HEK293 (cell line): ENCODE measurements around the gene AKAIN1.

Source experiments
- CTCF ChIP-seq: fragments of 450-650 bp; formaldehyde crosslinking; IDR thresholded peaks from 2 replicates; pipeline ENCODE4 v1.5.1; 2016; ENCODE audit warnings: missing biosample characterization, missing genetic modification characterization
- FEZF1 ChIP-seq: fragments of 450-650 bp; formaldehyde crosslinking; IDR thresholded peaks from 2 replicates; pipeline ENCODE4 v1.5.1; 2016; ENCODE audit warnings: missing biosample characterization, missing genetic modification characterization
- TRIM28 ChIP-seq: IDR thresholded peaks from 2 replicates; pipeline ENCODE4 v1.6.1; 2011; ENCODE audit warnings: low read length, control low read depth, borderline replicate concordance
- ZBTB26 ChIP-seq: fragments of 450-650 bp; formaldehyde crosslinking; optimal IDR thresholded peaks from 2 replicates; pipeline ENCODE3; 2016; ENCODE audit warnings: missing biosample characterization, mild to moderate bottlenecking, missing genetic modification characterization
- ZFP69B ChIP-seq: fragments of 450-650 bp; formaldehyde crosslinking; IDR thresholded peaks from 2 replicates; pipeline ENCODE4 v1.5.1; 2016; ENCODE audit warnings: missing biosample characterization, missing genetic modification characterization
- ZNF132 ChIP-seq: fragments of 450-650 bp; formaldehyde crosslinking; IDR thresholded peaks from 2 replicates; pipeline ENCODE4 v1.5.1; 2017; ENCODE audit warnings: missing biosample characterization, missing genetic modification characterization, borderline replicate concordance
- ZNF660 ChIP-seq: fragments of 450-650 bp; IDR thresholded peaks from 2 replicates; pipeline ENCODE4 v1.5.1; 2018; ENCODE audit warnings: missing biosample characterization, mild to moderate bottlenecking, missing genetic modification characterization
- ZNF843 ChIP-seq: fragments of 450-650 bp; formaldehyde crosslinking; IDR thresholded peaks from 2 replicates; pipeline ENCODE4 v1.5.1; 2016; ENCODE audit warnings: missing biosample characterization, missing genetic modification characterization
- TF ChIP-seq, protein P1 (sequence below): fragments of 450-650 bp; formaldehyde crosslinking; IDR thresholded peaks from 2 replicates; pipeline ENCODE4 v1.5.1; 2016; ENCODE audit warnings: missing biosample characterization, missing genetic modification characterization

DNA sequence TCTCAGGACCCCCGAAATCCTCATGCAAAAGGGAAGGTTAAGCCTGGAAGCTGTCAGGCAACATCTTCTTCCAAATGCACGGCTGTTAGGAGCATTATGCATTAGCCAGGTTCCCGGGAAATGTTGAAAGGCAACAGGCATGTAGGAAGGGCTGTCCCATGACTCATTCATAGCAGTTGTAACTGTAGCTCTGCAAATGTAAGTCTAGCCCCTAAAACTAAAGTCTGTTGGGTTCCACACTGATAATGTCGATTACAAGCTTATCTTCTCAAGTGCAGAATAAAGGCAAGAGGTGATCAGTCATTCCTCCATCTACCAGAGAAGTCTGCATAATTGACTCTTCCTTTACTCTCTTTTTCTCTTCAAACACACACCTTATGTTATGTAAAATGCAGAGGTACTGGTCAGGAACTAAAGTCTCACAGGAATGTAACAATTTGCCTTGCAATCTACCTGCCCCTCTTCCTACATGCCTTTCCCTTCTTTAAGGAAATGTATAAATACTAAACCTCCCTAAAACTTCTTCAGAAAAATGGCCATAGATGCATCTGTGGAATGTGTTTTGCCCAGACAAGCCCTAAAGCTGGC lies 99.8 kb downstream of the AKAIN1 start:
- no peak for TF ChIP-seq TRIM28
- TF ChIP-seq ZNF132 = no peak
- TF ChIP-seq CTCF (tag by site-specific recombination) = no peak
- no peak for TF ChIP-seq ZBTB26 (tag by site-specific recombination)
- TF ChIP-seq, protein P1, sequence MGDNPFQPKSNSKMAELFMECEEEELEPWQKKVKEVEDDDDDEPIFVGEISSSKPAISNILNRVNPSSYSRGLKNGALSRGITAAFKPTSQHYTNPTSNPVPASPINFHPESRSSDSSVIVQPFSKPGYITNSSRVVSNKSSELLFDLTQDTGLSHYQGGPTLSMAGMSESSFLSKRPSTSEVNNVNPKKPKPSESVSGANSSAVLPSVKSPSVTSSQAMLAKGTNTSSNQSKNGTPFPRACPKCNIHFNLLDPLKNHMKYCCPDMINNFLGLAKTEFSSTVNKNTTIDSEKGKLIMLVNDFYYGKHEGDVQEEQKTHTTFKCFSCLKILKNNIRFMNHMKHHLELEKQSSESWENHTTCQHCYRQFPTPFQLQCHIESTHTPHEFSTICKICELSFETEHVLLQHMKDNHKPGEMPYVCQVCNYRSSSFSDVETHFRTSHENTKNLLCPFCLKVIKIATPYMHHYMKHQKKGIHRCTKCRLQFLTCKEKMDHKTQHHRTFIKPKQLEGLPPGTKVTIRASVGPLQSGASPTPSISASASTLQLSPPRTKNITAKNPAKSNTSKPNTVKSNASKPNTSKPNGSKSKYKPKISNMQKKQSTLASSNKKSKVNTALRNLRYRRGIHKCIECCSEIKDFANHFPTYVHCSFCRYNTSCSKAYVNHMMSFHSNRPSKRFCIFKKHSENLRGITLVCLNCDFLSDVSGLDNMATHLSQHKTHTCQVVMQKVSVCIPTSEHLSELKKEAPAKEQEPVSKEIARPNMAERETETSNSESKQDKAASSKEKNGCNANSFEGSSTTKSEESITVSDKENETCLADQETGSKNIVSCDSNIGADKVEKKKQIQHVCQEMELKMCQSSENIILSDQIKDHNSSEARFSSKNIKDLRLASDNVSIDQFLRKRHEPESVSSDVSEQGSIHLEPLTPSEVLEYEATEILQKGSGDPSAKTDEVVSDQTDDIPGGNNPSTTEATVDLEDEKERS (tag by site-specific recombination) = no peak
- no peak for TF ChIP-seq FEZF1 (tag by site-specific recombination)
- no peak for TF ChIP-seq ZNF843
- no peak for TF ChIP-seq ZFP69B (tag by site-specific recombination)
- TF ChIP-seq ZNF660 (tag by site-specific recombination) = no peak
